ENCODE data around the gene BAD.
"Not testable (repeated sequence)": the region's sequence is repeated elsewhere in the genome, so short reads cannot be mapped to it uniquely, and the experiment has no call there.

The BAD gene

DNA sequence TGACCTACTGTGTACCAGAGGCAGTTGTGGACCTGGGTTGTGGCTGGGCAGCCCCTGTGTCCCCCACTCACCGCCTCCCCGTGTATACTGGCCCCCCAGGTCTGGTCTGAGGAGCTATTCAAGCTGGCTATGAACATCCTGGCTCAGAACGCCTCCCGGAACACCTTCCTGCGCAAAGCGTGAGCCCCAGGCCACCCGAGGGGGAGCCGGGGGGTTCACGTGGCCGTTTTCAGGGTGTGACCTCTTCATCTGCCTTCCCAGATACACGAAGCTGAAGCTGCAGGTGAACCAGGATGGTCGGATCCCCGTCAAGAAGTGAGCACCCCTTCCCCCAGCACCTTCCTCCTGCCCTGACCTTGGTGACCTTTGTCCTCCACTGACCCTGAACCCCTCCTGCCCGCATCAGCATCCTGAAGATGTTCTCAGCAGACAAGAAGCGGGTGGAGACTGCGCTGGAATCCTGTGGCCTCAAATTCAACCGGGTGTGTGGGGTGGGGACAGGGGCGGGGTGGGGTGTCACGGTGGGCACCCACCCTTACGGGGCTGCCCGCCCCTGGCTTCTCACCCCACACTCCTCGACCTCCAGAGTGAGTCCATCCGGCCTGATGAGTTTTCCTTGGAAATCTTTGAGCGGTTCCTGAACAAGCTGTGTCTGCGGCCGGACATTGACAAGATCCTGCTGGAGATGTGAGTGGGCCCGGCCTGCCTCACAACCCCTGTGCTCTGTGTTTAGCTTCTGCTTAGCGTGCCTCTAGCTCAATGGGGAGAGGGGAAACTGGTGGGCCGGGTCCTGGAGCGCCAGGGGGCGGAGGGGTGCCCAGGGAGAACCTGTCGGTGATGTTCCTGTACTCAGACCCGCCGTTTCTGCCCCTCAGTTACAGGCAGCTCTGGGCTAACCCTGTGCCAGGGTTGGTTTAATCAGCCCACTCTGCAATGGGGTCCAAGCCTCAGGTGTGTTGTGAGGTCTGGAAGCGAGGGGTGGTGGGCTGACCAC, 29.0 kb downstream of the BAD start:
- no peak for DNase-seq

DNA sequence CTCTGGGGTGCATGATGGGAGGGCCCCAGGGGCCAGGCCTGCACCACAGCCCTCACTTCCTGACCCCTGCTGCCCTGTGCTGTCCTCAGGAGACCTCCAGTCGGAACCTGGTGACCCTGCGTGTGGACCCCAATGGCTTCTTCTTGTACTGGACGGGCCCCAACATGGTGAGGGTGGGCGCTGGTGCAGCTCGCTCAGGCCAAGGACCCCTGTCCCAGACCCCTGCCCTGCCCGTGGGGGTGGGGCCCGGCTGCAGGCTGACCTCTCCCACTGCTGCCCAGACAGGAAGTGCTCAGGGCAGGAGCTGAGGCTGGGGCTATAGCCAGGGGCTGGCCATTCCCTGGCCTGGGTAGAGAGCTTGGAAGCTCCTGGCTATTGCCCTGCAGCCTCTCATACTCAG, 30.1 kb downstream of the BAD start:
- DNase-seq = no peak

DNA sequence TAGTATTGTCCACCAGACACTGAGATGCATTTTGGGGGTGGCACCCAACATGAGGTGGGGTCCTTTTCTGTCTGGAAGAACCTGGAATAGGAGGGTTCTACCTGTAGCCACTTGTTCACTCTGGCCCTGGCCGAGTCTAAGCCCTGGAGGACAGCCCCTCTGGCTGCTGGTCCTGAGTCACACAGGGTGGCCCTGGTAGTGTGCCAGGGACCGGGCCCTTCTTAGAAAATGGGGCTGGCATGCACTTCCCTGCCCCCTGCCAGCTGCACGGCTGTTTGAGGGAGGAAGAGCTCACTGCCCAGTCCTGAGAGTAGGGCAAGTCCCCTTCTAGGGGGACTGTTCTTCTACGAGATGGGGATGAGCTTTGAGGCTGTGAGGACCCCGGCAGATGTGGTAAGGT, 31.0 kb downstream of the BAD start:
- no peak for DNase-seq

DNA sequence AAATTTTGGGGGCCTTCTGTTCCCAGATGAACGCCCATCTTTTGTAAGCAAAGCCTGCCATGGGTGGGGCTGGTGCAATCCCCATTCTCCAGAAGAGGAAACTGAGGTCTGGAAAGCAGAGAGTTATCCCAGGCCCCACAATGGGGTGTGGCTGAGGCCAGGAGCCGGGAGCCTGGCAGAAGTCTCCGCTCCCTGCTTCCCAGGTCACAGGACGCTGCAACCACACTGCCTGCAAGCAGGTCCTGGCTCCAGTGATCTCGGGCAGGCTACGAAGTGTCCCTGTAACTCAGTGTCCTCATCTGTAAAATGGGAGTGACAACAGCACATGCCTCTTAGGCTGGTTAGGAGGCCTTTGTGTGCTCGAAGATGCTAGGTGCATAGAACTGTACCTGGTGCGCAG, 31.4 kb downstream of the BAD start:
- DNase-seq = no peak

DNA sequence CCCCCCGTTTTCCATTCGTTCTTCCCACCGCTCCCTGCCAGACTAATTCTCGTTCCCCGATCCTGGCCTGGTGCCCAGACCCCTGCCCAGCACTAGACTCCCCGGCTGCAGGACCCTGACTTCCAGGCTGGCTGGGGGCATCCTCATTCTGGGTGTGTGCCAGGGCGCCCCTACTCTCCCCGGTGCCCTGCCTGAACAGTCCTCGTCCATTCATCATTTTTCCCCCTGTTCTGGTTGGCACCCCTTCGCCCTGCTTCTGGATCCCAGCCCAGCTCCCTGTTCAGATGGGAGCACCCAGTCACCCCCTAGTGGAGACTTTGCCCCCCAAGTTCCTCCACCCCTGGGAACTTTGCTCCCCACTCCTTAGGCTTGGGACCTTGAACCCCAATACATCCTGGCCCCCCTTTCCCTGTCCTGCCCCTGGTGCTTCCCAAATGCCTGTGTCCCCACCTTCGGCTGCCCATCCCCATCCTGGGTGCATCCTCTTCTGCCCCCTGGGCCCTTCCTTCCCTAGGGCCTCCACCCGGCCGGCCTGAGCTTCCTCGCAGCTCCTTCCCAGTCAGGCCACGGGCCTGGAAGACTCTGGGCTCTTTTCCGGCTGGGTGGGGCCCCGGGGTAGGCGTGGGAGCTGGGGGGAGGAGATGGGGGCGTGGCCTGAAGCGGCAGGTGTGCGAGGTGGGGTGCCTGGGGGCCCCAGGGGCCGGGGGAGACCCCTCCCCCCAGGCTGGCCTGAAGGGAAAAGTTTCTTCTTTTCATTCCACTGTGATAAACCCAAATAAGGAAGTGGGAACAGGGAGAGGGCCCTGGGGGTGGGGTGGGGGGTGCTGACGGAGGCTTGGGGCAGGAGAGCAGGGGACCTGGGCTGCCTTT, 32.2 kb downstream of the BAD start:
- DNase-seq = peak; percentile 98

DNA sequence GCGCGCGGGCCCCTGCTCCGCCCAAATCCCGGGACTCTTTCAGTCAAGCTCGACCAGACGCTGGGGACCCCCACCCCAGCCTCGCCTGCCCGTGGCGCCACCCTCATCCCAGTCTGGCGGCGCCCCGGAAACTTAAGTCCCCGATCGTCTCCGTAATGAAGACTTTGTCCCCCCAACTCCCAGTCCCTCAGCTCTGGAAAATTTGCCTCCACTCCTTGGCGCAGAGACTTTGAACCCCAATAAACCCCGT, 32.8 kb downstream of the BAD start:
- DNase-seq = no peak

DNA sequence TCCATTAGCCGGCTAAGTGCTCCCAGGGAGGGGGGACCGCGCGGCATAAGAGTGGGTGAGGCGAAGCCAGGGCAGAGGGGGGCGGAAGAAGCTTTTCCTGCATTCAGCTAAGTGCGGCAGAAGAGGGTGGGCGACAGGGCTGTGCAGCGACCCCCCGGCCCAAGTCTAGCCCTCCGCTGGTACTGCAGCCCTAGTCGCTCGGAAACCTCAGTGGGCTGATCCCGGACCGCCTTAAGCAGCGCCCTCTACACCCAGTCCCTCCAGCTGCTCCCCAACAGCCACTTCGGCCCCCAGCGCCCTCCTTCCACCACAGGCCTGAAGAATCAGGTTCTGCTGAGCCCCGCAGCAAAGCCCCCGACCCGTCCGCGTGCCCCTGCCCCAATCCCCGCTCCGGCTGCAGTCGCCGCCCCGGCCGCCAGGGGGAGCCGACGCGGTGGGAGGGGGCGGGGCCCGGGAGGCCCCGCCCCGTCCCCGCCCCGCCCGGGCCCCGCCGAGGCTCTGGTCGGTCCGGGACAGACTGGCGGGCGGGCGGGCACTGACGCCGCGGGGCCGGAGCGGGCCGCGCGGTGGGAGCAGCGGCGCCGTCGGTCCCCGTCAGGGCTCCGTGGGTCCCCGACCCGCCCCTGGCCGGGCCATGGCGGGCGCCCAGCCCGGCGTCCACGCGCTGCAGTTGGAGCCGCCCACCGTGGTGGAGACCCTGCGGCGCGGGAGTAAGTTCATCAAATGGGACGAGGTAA, 33.3 kb downstream of the BAD start, which contains the start of gene PLCB3:
Gene PLCB3, plus strand, starts transcription at position 515 of the 737 bp plus-strand sequence. Its CDS starts 120 bp downstream, at position 635.
- DNase-seq = peak; percentile 95

DNA sequence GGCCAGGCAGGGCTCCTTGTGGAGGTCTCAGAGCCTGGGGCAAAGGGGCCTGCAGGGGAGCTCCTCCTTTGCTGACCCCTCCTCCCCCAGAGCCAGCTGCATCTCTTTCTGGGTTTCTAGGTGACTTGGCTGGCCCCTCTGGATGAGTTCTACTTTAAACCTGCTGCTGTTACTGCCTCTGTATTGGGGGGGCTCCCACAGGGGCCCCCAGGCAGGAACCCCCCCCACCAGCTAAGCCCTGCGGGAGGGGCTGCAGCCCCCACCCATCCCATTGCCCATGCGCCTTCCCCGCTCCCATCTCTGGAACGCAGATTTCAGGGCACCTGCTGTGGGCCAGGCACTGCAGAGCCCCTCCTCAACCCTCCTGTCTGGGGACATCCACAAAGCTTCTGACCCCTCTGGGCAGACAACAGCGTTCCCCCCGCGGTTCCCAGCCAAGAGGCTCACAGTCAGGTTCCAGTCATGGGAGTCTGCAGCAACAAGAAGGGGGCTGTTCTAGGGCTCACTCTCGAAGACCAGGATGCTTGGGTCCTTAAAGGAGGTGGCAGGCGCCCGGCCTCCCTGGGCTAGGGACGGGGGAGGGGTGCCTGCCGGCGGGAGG, 34.0 kb downstream of the BAD start:
- peak; percentile 87 for DNase-seq

DNA sequence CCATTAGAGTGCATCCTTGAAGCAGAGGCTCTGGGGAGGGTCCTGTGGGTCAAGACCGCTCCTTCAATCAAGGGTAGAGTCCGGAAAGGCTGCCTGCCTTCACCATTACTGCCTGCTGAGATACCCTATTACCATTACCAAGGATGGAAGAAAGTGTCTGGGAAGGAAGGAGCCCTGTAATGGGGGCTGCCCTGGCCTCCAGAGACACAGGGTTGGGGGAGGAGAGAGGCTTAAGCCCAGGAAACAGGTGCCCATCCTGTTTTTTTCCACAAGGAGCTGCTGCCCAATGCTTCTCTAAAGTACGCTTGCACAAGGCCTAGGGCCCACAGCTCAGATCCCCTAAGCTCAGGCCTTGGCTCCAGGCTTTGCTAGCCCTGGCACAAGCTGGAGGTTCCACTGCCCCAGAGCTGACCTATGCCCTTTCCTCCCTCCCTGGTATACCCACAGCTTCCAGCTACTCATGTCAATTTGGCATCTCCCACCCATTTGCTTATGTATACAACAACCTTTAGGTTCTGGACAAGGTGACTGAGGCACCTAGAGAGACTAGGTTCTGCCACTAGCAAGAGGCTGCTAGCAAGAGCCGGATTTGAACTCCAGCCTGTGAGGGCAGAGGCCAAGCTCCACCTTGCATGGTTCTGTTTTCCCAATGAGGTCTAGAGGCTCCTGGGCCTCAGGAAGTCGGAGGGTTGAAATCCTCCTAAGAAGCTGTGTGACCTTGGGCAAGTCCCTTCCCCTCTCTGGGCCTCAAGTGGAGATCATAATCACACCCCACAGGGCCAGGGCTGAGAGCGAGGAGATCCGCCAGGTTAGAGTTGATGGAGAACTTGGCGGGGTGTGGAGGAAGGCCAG, 34.7 kb downstream of the BAD start:
- DNase-seq = no peak

DNA sequence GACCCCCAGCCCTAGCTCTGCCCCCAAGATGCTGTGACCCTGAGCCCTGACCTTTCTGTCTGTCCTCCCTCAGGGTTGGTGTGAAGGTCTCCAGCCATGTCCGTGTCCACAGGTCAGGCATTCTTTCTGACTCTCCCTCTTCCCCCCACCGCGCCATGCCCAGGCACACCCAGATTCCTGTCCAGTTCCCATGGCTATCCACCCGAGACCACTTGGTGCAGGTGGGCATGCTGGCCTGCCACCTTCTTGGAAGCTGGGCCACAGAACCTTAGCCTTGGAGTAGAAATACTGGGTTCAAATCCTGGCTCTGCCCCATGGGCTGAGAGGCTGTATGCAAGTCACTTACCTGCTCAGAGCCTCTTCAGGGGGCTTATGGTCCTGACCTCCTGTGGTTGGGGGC, 35.4 kb downstream of the BAD start:
- DNase-seq = no peak

DNA sequence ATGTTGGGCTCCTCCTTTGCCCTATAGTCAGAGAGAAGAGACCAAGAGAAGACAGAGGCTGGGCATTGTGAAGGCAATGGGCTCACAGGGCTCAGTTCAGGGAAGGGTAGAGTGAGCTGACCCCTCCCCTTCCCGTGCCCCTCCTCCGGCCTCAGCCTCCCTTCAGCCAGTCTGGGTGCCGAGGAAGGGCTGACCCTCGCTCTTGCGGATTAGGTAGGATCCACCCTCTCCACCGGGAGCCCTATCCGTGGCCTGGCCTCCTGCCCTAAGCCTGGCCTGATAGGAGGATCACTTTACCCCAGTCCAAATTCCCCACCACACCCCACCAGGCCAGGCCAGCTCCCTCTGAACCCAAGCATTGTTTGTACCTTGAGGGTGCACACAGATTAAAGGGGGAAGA, 35.9 kb downstream of the BAD start:
- no peak for DNase-seq

DNA sequence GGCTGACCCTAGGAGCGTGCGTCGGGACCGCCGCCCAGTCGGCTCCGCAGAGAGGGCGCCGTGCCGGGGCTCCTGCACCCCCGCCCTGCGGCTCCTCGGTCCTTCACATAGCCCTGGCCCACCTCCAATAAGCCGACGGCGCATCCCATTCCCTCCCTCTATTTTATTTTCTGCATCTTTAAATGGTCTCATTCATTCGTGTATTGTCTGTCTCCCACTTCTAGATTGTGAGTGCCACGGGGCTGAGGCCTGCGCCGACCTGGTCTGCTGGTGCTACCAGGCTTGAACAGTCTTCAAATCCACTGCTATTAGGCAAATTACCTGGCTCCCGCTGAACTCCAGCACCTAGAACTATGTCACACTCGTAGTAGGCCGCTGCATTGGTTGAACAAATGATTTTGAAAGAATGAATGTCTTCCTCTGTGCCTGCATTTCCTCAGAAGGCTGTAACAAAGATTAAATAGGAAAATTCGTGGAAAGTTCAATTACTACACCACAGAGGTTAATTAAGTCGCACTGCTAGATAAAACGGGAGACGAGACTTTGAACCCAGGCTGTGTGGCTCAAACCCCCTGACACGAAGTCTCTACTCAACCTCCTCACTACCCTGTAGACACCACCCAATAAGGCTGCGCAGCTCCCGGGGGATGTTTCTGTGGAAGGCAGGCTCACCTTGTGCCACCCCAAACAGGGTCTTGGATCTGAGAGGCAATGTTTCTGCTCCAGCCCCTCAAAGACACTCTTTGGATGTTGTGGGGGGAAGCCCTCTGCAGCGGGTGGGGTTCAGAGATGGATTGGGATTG, 36.5 kb downstream of the BAD start:
- DNase-seq = no peak

DNA sequence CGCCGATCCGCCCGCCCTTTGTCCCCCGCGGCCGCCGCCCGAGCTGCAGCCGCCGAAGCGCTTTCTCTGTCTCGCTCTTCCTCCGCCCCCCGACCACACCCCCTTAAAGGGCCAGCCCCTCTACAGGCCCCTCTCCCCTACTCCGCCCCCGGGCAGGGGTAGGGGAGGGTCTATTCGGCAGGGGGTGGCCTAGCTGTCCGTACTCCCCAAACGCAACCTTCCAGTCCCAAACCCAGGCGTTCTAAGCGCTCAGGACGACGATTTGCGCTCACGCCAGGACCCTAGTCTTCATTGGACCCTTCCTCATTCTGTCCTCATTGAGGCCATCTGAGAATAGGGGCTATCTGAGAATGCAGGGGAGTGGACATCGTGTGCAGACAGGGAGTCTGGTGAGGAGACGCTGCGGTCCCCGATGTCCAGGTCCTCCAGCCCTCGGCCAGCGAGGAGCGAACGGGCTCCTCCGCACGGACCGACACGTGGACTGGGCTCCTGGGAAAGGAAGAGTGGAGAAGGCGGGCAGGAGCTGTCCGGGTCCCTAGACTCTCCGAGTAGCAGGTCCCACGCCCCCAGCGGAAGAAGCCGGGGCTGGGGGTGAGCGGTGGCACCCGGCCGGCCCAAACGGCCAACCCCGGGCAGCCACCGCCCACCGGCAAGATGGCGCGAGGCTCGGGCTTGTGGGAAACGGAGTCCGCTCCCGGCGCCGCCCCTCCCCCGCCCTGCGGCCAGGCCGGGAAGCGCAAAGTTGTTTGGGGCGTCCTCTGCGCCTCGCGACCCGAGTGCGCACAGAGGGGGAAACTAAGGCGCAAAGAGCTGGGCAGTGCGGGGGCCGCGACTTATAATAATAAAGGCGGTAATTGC, 37.4 kb downstream of the BAD start, which contains the start of gene PPP1R14B:
Gene PPP1R14B, minus strand, starts transcription at position 73 of the 858 bp plus-strand sequence. CDS start 270 bp downstream, outside the sequence.
- peak; percentile 99 for DNase-seq

DNA sequence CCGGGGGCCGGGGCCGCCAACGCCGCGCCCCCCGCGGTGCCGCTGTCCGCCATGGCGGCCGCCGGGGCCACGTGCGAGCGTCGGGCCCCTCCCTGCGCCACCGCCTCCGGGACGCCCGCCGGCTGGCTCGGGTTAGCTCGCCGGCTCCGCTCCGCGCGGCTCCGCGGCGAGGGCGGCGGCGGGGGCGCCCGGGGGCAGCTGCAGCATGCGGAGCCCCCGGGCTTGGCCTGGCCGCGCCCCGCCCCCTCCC, 37.9 kb downstream of the BAD start:
- DNase-seq = not testable (repeated sequence)

DNA sequence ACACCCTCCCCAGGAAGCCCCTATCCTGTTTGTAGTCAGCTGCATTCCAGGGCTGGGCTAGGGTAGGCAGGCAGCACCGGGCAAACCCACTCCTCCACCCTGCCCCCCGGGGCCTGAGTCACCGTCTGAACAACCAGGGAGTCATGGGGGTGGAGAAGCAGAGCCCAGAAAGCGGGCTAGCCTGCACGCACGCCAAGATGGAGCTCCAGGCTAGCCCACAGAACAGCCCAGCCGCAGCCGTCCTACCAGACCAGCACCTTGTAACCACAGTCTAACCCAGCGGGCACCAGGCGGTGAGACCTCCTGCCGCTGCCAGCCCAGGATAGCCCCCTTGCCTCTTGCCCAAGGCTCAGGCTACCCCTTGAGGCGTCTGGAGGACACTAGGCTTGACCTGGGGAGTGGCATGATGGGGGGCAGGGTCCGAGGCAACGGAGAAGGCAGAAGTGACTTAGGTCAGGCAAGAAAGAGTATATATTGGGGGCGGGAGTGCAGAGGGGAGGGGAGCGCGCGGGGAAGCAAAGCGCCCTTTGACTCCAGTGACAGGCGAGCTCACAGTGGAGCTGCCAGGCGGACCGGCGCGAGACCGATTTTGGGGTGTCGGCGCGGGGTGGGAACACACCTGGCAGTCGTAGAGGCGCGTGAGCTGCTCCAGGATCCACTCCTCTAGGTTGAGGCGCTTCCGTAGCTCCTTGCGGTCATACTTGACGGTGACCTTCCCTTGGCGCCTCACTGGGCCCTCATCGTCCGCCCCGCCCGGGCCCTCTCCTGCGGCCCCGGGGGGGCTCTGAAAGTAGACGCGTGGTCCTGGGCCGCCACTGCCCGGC, 38.5 kb downstream of the BAD start:
- peak; percentile 95 for DNase-seq

DNA sequence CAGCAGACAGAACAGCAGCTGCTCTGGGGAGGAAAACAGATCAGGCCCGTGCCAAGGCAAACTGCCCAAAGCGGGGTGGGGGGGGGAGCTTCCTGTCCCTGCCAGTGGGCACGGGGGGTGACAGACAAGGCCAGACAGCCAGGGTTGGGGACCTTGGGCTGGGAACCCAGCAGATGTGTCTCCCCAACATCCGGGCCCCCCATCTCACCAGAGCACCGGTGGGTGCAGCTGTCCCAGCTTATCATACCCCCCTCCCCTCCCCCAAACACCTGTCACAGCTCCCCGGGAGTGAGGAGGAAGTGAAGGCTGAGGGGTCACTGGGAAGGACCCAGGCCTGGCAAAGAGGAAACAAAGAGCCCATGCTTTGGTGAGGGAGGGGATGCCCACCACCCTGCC, 39.1 kb downstream of the BAD start:
- DNase-seq = no peak

DNA sequence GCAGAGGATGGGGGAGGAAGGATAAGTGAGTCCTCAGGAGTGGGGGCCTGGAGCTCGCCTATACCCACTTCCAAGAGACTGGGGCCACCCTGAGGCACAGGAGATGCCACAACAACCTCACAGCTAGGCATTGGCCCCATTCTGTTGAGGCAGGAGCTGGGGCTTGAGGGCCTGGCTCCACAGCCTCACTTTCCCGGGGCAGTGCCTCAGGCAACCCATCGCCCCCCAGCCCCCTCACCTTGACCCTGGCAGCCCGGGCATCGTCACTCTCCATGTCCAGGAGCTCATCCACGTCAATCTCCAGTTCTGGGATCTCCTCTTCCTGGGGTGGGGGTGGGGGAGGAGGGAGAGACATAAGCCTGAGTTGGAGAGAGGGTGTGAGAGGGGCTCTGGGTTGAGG, 39.5 kb downstream of the BAD start:
- DNase-seq = no peak

DNA sequence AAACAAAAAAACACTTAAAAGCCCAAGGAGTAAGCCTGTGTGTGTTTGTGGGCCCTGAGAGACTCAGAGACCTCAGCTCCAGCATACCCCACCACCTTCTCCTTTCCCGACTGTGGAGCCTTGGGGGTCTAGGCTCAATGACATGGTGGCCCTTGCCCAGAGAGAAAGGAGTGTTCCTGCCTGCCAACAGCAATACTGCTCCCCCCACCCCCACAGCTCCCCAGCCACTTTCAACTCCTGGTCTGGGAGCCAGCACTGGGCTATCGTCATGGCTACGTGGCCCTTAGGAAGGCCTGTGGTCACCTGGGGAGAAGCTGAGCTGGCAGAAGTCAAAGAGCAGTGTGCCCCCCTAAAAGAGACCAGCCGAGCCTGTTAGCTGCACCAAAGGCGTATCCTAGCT, 40.4 kb downstream of the BAD start:
- DNase-seq = no peak

DNA sequence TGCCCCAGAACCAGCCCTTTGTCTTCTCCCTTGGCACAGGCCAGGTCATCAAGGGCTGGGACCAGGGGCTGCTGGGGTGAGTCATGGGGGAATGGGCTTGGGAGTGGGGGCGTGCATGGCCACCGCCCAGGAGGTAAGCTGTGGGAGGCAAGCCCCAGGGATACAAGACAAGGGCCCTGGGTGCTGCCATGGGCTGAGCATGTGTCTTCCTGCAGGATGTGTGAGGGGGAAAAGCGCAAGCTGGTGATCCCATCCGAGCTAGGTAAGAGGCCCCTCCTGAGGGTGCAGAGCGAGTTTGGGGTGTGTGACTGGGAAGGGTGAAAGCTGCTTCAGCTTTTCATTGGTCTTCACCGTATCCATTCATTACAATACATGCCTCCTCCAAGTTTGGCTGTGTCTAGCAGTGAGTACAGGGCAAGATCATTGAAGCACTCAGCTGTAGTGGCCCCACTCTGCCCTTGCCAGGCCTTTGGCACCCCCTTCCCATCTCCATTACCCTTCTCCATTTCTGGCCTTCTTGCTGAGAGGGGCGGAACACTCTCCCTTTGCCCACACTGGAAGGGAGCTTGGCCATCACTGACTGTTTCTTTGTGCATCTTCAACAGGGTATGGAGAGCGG, 41.1 kb downstream of the BAD start:
- DNase-seq = no peak

Measured in 8988T (cell line).